HG02759 (cell line): ENCODE measurements around the gene MGAT5.

Experiments used
- ATAC-seq: cut with Tn5 transposase; IDR thresholded peaks from one replicate; pipeline ENCODE4 v1.9.1; 2021; ENCODE audit warnings: mild to moderate bottlenecking, moderate library complexity; ENCODE audit not compliant: unreplicated experiment

Gene MGAT5

DNA sequence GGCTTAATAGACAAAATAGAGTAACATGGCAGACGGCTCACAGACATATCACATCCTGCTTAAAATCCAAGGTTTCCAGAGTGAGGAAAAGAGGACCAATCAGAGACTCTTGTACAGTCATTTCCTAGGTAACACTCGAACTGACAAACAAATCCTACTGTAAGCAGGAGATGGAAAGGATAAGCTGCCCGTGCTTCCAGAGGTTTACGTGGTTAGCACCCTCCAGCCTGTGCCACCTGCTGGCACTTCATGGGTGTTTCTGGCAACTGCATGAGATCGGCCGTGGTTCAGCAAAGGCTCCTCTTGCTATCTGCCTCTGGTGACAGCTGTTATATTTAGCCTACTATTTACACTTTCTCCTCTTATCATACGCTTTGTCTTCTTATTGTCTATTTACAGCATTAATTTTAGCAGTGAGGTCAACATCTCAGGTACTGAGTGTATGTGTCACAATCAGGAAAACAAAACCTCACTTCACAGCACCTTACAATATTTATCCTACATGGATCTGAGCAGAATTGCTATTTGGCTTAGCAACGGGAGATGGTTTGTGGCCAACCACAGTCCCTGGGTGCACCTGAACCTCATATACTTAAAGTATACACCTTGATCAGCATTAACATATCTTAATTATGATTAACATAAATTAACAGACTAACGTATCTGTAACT lies 238.0 kb downstream of the MGAT5 start:
- ATAC-seq: no peak

DNA sequence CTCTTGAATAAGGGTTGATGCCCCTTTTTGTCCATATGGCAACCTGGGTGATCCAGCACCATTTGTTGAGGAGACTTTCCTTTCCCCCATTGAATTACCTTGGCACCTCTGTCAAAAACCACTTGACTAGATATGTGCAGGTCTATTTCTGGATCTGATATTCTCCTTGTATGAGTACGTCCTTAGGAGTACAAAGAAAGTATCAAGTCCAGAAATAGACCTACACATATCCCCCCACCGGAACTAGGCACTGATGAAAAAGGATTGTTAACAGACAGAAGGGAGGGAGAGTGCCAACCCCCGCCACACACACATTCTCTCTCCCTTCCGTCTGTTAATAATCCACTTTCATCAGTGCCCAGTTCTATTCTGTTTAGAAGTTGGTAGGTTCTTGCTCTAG lies 239.9 kb downstream of the MGAT5 start:
- no peak for ATAC-seq

DNA sequence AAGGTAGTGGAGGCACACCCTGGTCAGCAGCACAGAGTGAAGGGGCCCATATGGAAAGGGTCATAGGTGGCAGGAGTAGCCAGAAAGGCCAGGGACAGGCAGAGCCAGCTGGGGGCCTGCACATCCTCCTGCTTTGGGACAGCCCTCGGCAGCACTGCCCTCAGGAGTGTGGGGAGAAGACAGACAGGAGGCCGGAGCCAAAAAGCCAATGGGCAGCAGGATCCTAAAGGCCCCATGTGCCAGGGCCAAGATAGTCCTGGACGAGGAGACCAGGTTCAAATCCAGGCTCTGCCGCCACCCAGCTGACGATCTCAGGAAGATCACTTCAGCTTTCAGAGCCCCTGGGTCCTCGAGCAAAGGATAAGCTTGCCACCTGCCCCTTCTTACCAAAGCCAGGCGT lies 244.8 kb downstream of the MGAT5 start:
- no peak for ATAC-seq

DNA sequence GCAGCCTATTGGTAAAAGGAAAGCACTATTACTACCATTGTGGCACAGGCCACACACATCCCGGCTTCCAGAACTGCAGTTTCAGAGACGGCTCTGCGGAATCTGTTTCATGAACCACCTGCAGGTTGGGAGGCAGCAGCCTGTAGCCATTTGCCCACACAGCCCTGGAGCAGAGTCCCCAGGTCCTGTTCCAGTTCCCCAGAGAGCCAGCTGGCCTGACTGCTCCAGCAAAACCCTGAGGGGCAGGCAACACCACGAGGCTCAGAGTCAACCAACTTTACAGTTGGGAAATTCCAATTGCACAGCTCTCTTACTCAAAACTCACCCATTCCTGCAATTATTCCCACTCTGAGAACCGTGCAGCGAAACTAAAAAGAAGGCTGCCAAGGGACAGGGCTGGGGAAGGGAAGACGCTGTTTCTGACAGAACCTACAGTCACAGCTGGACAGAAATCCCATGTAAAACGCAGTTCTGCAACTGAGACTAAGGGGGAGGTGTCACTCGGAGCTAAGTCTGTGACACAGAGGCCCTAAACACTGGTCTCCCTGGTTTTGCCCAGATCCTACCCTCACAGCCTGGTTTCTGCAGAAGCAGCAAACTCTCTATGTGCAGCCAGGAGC lies 245.5 kb downstream of the MGAT5 start:
- no peak for ATAC-seq

DNA sequence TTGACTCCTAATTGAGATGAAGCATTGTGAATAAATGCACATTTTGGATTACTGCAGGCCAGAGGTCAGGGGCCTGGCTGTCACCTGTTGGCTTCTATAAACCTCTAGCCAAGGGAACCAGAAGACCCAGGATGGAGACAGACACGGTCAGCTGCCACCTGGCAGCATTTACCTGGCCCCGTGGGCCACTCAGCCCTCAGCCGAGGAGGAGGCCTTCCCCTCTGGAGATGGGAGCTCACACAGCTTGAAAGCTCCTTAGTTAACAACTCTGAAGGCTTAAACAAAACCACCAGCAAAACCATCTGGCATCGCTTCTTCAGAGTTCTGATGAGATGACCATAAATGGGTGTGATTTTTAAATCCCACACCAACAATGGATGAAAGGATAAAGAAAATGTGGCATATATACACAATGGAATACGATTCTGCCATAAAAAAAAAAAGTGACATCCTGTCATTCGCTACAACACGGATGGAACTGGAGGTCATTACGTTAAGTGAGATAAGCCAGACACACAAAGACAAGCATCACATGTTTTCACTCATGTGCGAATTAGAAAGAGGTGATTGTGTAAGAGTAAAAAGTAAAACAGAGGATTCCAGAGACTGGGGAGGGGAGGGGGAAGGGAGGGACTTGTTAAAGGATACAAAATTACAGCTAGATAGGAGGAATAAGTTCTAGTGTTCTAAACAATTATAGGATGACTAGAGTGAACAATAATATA lies 246.5 kb downstream of the MGAT5 start:
- no peak for ATAC-seq

GRCh38 chr2:134501476-134502091 lies 247.7 kb downstream of the MGAT5 start:
- ATAC-seq: no peak

- no peak for ATAC-seq
Observed at GRCh38 chr2:134502104-134502503, 248.2 kb downstream of the MGAT5 start.
